ENCODE results near the gene RBBP8NL. TPM values are rescaled to one million over a fixed set of nuclear protein-coding genes. Genes with fewer than 3 reads are reported as not detected.

Gene RBBP8NL
- total and polyA plus RNA-seq, 4 donors: under 0.01 to 0.14 TPM; not detected in 2

DNA sequence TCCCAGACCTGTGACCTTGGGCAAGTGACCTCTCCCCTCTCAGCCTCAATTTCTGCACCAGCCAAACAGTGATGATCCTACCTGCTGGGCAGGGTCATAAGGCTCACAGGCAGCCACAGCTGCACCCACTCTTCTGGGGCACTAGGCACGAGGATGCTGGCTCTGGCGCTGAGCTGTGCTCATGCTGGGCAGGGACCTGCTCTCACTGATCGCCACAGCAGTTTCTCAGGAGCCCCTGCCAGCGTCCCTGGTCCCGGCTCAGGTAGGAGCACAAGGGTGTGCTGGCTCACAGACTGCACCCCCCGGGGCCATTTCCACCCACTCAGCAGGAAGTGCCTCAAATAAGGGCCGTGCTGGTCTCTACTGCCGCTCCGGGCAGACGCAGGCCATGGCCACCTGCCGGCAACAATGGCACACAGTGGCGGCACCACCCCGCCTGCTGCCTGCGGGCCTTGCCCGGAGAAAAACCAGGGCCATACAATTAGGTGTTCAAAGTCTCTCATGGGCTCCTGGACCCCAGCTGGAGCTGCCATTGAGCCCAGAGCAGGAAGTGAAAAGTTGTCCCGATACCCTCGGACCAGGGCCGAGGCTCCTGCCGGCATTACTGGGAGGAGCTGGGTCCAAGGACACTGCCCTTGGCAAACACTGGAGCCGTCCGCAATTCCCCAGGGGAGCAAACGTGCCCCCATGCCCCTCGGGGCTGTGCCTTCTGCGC lies 15.7 kb downstream of the RBBP8NL start (continued):
- TF ChIP-seq, protein P1, sequence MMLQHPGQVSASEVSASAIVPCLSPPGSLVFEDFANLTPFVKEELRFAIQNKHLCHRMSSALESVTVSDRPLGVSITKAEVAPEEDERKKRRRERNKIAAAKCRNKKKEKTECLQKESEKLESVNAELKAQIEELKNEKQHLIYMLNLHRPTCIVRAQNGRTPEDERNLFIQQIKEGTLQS (IDR thresholded peaks at IDR 0.05): no peak
- TF ChIP-seq YY1 (IDR thresholded peaks at IDR 0.05): no peak
- TF ChIP-seq RXRA (IDR thresholded peaks at IDR 0.05): no peak
- TF ChIP-seq, protein P2, sequence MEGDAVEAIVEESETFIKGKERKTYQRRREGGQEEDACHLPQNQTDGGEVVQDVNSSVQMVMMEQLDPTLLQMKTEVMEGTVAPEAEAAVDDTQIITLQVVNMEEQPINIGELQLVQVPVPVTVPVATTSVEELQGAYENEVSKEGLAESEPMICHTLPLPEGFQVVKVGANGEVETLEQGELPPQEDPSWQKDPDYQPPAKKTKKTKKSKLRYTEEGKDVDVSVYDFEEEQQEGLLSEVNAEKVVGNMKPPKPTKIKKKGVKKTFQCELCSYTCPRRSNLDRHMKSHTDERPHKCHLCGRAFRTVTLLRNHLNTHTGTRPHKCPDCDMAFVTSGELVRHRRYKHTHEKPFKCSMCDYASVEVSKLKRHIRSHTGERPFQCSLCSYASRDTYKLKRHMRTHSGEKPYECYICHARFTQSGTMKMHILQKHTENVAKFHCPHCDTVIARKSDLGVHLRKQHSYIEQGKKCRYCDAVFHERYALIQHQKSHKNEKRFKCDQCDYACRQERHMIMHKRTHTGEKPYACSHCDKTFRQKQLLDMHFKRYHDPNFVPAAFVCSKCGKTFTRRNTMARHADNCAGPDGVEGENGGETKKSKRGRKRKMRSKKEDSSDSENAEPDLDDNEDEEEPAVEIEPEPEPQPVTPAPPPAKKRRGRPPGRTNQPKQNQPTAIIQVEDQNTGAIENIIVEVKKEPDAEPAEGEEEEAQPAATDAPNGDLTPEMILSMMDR (IDR thresholded peaks at IDR 0.05; ENCODE audit: low read depth, low read length, missing input control): no peak

DNA sequence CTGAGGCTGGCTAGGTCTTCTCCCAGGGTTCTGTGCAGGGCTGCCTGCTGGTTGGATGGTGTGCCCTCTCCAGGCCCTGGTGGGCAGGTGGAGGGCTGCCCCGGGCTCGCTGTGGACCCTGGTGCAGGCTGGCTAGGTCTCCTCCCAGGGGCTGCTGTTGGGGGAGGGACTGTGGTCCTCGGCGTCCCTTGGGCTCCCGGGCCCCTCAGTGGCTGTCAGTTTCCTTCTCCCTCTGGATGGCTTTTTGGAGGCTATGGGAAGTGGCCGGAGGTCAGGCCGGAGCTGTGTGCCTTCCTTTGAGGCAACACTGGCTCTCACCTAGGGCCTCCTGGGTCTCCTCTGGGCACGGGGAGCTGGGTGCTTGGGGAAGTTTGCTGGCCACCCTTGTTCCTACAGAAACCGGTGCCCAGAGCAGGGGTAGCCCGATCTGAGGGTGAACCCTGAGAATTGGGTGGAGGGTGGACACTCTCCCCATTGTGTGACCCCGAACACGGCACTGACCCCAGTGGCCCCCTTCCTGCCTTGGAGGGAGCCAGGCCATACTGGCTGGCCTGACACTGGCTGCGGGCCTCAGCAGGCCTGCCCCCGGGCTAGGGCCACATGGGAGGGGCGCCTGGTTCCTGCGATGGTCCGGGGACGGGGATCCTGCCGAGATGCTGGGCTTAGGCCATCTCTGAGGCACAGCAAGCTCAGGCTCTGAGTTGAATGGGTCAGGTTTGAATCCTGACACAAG lies 16.4 kb downstream of the RBBP8NL start:
- Histone ChIP-seq H3K4me1 (ENCODE audit: control insufficient read depth in 4 of 4, insufficient read depth in 4 of 4, low read length in 3 of 4) (peaks cover 9 to 28% (median 14%) of the 10 kb centered on the region in 4 donors), H3K9ac (ENCODE audit: low read depth in 1 of 2, low read length in 2 of 2) (no peak overlapping the region), H3K4me3 (ENCODE audit: low read depth in 1 of 3, low read length in 3 of 3) (no peak overlapping the region), H3K27ac (ENCODE audit: low read depth in 1 of 2, low read length in 2 of 2) (no peak overlapping the region), H3K36me3 (ENCODE audit: control insufficient read depth in 4 of 4, insufficient read depth in 3 of 4, low read depth in 1 of 4, low read length in 3 of 4) (no peaks in the 10 kb centered on the region), H3K27me3 (ENCODE audit: control insufficient read depth in 4 of 4, insufficient read depth in 4 of 4, low read length in 3 of 4) (no peaks in the 10 kb centered on the region), H3K9me3 (ENCODE audit: control insufficient read depth in 4 of 4, low read length in 3 of 4) (no peaks in the 10 kb centered on the region)
- no peak for DNase-seq (ENCODE audit: low spot score)
- TF ChIP-seq RXRA (IDR thresholded peaks at IDR 0.05) (no peak), FOXA2 (IDR thresholded peaks at IDR 0.05) (no peak), FOXA1 (IDR thresholded peaks at IDR 0.05) (no peak), TAF1 (conservative IDR thresholded peaks at IDR 0.05) (no peak), HNF4G (IDR thresholded peaks at IDR 0.05) (no peak), HNF4A (conservative IDR thresholded peaks at IDR 0.05) (no peak), GABPA (IDR thresholded peaks at IDR 0.05 in 1 of 2, conservative IDR thresholded peaks at IDR 0.05 in 1 of 2) (no peak), JUND (IDR thresholded peaks at IDR 0.05) (no peak)
- TF ChIP-seq, protein P3, sequence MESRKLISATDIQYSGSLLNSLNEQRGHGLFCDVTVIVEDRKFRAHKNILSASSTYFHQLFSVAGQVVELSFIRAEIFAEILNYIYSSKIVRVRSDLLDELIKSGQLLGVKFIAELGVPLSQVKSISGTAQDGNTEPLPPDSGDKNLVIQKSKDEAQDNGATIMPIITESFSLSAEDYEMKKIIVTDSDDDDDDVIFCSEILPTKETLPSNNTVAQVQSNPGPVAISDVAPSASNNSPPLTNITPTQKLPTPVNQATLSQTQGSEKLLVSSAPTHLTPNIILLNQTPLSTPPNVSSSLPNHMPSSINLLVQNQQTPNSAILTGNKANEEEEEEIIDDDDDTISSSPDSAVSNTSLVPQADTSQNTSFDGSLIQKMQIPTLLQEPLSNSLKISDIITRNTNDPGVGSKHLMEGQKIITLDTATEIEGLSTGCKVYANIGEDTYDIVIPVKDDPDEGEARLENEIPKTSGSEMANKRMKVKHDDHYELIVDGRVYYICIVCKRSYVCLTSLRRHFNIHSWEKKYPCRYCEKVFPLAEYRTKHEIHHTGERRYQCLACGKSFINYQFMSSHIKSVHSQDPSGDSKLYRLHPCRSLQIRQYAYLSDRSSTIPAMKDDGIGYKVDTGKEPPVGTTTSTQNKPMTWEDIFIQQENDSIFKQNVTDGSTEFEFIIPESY (IDR thresholded peaks at IDR 0.05): no peak
- TF ChIP-seq, protein P2 (IDR thresholded peaks at IDR 0.05; ENCODE audit: low read depth, low read length, missing input control): no peak
- TF ChIP-seq, protein P1 (IDR thresholded peaks at IDR 0.05): no peak
- TF ChIP-seq, protein P4, sequence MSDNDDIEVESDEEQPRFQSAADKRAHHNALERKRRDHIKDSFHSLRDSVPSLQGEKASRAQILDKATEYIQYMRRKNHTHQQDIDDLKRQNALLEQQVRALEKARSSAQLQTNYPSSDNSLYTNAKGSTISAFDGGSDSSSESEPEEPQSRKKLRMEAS (IDR thresholded peaks at IDR 0.05): no peak
- TF ChIP-seq, protein P5, sequence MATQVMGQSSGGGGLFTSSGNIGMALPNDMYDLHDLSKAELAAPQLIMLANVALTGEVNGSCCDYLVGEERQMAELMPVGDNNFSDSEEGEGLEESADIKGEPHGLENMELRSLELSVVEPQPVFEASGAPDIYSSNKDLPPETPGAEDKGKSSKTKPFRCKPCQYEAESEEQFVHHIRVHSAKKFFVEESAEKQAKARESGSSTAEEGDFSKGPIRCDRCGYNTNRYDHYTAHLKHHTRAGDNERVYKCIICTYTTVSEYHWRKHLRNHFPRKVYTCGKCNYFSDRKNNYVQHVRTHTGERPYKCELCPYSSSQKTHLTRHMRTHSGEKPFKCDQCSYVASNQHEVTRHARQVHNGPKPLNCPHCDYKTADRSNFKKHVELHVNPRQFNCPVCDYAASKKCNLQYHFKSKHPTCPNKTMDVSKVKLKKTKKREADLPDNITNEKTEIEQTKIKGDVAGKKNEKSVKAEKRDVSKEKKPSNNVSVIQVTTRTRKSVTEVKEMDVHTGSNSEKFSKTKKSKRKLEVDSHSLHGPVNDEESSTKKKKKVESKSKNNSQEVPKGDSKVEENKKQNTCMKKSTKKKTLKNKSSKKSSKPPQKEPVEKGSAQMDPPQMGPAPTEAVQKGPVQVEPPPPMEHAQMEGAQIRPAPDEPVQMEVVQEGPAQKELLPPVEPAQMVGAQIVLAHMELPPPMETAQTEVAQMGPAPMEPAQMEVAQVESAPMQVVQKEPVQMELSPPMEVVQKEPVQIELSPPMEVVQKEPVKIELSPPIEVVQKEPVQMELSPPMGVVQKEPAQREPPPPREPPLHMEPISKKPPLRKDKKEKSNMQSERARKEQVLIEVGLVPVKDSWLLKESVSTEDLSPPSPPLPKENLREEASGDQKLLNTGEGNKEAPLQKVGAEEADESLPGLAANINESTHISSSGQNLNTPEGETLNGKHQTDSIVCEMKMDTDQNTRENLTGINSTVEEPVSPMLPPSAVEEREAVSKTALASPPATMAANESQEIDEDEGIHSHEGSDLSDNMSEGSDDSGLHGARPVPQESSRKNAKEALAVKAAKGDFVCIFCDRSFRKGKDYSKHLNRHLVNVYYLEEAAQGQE (IDR thresholded peaks at IDR 0.05): no peak
- WGBS: 89% methylated on average over 19 of the region's 19 CpGs
